ENCODE results near the gene MAPK4. TPM values are rescaled to one million over a fixed set of nuclear protein-coding genes. Genes with fewer than 3 reads are reported as not detected.
"Not testable (repeated sequence)": the region's sequence is repeated elsewhere in the genome, so short reads cannot be mapped to it uniquely, and the experiment has no call there.

MAPK4 gene
- total RNA-seq, result not detected

DNA sequence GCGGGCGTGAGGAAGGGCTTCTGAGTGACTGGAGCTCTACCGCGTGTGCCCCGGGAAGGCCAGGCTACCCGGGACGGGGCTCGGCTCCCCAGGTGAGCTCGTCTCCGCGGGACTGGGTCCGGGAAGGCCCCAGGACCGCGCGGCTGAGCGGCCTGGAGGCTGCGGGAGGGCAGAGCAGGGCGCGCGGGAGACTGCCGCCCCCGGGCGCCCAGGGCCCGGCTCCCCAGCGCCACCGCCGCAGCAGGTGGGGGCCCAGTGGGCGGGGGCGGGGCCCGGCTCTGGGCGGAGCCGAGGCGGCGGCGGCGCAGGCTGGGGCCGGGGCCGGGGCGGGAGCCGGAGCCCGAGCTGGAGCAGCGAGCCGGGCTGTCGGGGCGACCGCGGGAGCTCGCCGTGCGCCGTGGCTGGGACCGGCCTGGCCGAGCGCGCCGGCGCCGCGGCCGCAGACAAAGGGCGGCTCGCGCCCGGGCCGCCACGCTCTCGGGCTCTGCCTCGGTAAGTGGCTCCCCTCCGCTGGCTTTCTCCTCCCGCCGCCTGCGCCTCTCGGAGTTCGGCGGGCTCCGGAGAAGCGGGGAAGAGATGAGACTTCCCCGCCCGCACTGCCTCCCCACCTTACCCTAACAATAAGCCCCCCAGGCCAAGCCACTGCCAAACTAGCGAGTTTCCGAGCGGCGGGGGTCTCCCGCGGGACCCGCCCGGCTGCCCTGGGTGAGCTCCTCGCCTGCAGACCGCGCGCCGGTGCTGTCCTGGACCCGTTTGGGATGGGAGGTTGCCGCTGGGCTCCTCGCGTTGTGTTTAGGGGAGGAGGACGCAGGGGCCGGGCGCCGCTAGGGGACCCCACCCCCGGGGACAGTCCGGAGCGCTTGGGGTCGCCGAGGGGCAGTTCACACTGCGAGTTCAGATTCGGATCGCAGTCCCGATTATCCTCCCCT is at the start of gene MAPK4:
MAPK4 (plus strand) TSS at position 336 of the 929 bp plus-strand sequence. CDS start 103,872 bp downstream, outside the sequence.
- Mint-ChIP-seq H3K27me3 (peaks cover 62% of the 10 kb centered on the region), H3K27ac (no peak within 1 kb of the TSS), H3K4me1 (no peaks in the 10 kb centered on the region), H3K36me3 (ENCODE audit: low read depth) (no peaks in the 10 kb centered on the region), H3K9me3 (peaks cover 9% of the 10 kb centered on the region), H3K4me3 (peak within 1 kb of the TSS; percentile 53)
- peak; percentile 49 for ATAC-seq (replicated peaks)

- H3K4me1 Mint-ChIP-seq; H3K36me3 Mint-ChIP-seq (ENCODE audit: low read depth); H3K9me3 Mint-ChIP-seq; H3K27ac Mint-ChIP-seq; H3K4me3 Mint-ChIP-seq; ATAC-seq (replicated peaks): not testable (repeated sequence)
- peaks cover 12% of the 10 kb centered on the region for H3K27me3 Mint-ChIP-seq
Observed at GRCh38 chr18:50517277-50517676, 42.6 kb upstream of the MAPK4 start.

GRCh38 chr18:50518787-50519546 is 40.9 kb upstream of the MAPK4 start:
- no peak for ATAC-seq (replicated peaks)
- H3K4me3 Mint-ChIP-seq, result no peak overlapping the region
- no peaks in the 10 kb centered on the region for H3K36me3 Mint-ChIP-seq (ENCODE audit: low read depth)
- no peak overlapping the region for H3K27ac Mint-ChIP-seq
- H3K4me1 Mint-ChIP-seq, result no peaks in the 10 kb centered on the region
- H3K9me3 Mint-ChIP-seq, result no peaks in the 10 kb centered on the region
- H3K27me3 Mint-ChIP-seq, result peaks cover 16% of the 10 kb centered on the region

GRCh38 chr18:50523165-50523564 is 36.7 kb upstream of the MAPK4 start:
- Mint-ChIP-seq H3K27me3 (peaks cover 22% of the 10 kb centered on the region), H3K9me3 (peaks cover 6% of the 10 kb centered on the region), H3K36me3 (ENCODE audit: low read depth) (no peaks in the 10 kb centered on the region), H3K27ac (no peak overlapping the region), H3K4me3 (no peak overlapping the region), H3K4me1 (no peaks in the 10 kb centered on the region)
- ATAC-seq (replicated peaks), result no peak

DNA sequence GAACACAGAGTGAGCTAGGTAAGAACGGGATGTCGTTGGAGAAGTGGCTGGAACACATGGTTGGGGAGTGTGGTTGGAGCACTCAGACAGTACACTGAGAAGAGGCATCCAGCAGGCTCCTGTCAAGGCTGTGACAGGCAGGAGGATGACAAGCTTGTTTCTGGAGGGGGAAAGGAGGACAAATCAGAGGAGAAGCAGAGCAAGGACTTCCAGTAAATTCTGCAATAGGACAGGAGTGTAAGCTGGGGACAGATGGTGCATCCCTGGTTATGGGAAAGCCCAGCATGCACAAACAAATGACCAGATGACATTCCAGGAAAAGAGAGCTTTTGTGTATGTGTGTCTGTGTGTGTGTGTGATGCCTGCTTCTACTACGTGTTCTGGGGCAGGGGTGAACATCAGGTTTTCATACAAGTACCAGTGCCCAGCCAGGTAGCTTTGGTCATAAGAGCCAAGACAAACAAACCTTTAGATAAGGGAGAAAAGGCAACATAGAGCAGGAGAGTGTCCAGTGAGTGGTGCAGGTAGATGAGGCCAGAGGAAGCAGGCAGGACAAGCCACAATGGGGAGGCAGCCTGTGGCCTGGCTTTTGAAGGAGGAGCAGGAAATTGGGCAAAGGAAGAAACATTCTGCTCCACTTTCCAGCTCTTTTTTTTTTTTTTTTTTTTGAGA is 32.1 kb upstream of the MAPK4 start:
- no peak for ATAC-seq (replicated peaks)
- Mint-ChIP-seq H3K4me3 (no peak overlapping the region), H3K9me3 (peaks cover 20% of the 10 kb centered on the region), H3K27me3 (peaks cover 20% of the 10 kb centered on the region), H3K27ac (no peak overlapping the region), H3K4me1 (no peaks in the 10 kb centered on the region), H3K36me3 (ENCODE audit: low read depth) (no peaks in the 10 kb centered on the region)

DNA sequence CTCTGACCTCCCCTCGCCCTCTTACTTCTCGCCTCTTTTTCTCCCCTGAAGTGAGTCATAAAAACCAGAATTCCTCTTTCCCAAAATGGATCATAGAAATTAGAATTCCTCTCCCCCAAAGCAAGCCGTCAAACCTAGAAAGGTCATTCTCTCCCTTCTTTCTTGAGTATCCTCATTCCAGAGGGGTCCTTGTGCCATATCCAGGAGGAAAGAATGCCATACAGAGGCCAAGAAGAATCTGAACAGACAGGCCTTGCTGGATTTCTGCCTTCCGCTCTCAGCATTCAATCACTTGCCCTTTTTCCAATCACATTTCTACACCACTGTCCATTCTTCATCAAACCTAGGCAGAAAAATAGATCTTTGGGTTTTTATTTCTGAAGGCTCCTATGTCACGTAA is 31.1 kb upstream of the MAPK4 start:
- no peak overlapping the region for H3K27ac Mint-ChIP-seq
- H3K27me3 Mint-ChIP-seq, result peaks cover 16% of the 10 kb centered on the region
- H3K36me3 Mint-ChIP-seq (ENCODE audit: low read depth), result no peaks in the 10 kb centered on the region
- H3K4me3 Mint-ChIP-seq, result no peak overlapping the region
- H3K4me1 Mint-ChIP-seq, result no peaks in the 10 kb centered on the region
- no peak for ATAC-seq (replicated peaks)
- H3K9me3 Mint-ChIP-seq, result peaks cover 25% of the 10 kb centered on the region

- not testable (repeated sequence) for H3K36me3 Mint-ChIP-seq (ENCODE audit: low read depth); H3K27me3 Mint-ChIP-seq; ATAC-seq (replicated peaks); H3K4me1 Mint-ChIP-seq; H3K27ac Mint-ChIP-seq; H3K4me3 Mint-ChIP-seq
- H3K9me3 Mint-ChIP-seq, result peaks cover 24% of the 10 kb centered on the region
Observed at GRCh38 chr18:50533822-50534221, 26.1 kb upstream of the MAPK4 start.

DNA sequence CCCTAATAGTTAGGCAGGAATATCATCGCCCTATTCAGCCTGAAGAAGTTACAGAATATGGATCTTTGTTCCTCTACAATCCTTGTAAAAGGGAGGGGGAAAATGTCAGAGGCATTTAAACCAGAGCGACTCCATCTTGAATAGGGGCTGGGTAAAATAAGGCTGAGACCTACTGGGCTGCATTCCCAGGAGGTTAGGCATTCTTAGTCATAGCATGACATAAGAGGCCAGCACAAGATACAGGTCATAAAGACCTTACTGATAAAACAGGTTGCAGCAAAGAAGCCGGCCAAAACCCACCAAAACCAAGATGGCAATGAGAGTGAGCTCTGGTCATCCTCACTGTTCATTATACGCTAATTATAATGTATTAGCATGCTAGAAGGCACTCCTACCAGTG is 15.4 kb upstream of the MAPK4 start:
- not testable (repeated sequence) for H3K27me3 Mint-ChIP-seq; H3K4me3 Mint-ChIP-seq; H3K4me1 Mint-ChIP-seq; ATAC-seq (replicated peaks); H3K9me3 Mint-ChIP-seq; H3K27ac Mint-ChIP-seq; H3K36me3 Mint-ChIP-seq (ENCODE audit: low read depth)

DNA sequence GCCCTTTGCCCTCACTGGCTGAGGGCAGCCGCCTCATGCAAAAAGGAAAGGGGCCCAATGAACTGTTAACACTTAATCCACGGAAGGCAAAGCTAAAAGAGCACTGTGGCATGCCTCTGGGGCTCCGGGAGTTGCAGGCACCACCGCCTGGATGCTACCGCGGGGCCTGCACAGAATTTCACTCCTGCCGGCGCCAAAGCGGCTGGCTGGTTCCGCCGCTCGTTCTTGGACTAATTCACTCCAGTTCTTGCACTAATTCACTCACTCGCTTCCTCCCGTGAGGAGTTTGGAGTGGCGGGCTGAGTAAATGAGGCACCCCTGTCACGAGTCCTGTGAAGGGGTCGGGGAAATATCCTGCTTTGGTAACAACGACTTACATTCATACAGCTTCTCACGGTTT is 14.0 kb upstream of the MAPK4 start:
- no peak for ATAC-seq (replicated peaks)
- H3K4me3 Mint-ChIP-seq, result no peak overlapping the region
- peaks cover 12% of the 10 kb centered on the region for H3K27me3 Mint-ChIP-seq
- H3K9me3 Mint-ChIP-seq, result no peaks in the 10 kb centered on the region
- no peaks in the 10 kb centered on the region for H3K36me3 Mint-ChIP-seq (ENCODE audit: low read depth)
- no peaks in the 10 kb centered on the region for H3K4me1 Mint-ChIP-seq
- H3K27ac Mint-ChIP-seq, result no peak overlapping the region

DNA sequence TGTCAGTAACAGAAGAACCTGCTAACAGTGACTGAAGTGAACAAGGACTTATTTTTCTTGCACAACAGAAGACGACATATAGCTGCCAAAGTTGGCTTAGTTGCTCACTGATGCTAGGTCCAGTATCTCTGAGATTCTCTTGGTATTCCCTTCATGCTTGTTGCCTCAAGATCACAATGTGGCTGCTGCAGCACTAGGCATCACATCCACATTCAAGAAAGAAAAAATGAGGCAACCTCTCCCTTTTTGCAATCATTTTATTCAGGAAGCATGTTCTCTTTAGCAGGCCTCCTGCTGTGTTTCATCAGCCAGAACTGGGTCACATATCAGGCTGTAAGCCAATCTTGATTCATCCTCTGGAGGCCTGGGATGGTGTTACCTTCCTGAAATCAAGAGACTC is 11.7 kb upstream of the MAPK4 start:
- no peaks in the 10 kb centered on the region for H3K4me1 Mint-ChIP-seq
- H3K27ac Mint-ChIP-seq, result no peak overlapping the region
- H3K9me3 Mint-ChIP-seq, result no peaks in the 10 kb centered on the region
- H3K36me3 Mint-ChIP-seq (ENCODE audit: low read depth), result no peaks in the 10 kb centered on the region
- ATAC-seq (replicated peaks), result no peak
- peaks cover 15% of the 10 kb centered on the region for H3K27me3 Mint-ChIP-seq
- no peak overlapping the region for H3K4me3 Mint-ChIP-seq

GRCh38 chr18:50551651-50552050 is 8.2 kb upstream of the MAPK4 start:
- H3K27me3 Mint-ChIP-seq, result peaks cover 34% of the 10 kb centered on the region
- H3K36me3 Mint-ChIP-seq (ENCODE audit: low read depth); H3K4me1 Mint-ChIP-seq; ATAC-seq (replicated peaks); H3K4me3 Mint-ChIP-seq; H3K9me3 Mint-ChIP-seq; H3K27ac Mint-ChIP-seq: not testable (repeated sequence)

GRCh38 chr18:50558157-50558556 is 1.7 kb upstream of the MAPK4 start:
- Mint-ChIP-seq H3K27me3 (peaks cover 65% of the 10 kb centered on the region), H3K4me3 (no peak overlapping the region), H3K27ac (no peak overlapping the region), H3K36me3 (ENCODE audit: low read depth) (no peaks in the 10 kb centered on the region), H3K9me3 (peaks cover 9% of the 10 kb centered on the region), H3K4me1 (no peaks in the 10 kb centered on the region)
- ATAC-seq (replicated peaks), result no peak

GRCh38 chr18:50558948-50559751 is 737 bp upstream of the MAPK4 start:
- Mint-ChIP-seq H3K4me3 (peak overlapping the region; percentile 37), H3K27me3 (peaks cover 64% of the 10 kb centered on the region)
- no peak for ATAC-seq (replicated peaks)

More at GRCh38 chr18:50558948-50559751, 737 bp upstream of the MAPK4 start:
- Mint-ChIP-seq H3K9me3 (peaks cover 9% of the 10 kb centered on the region), H3K27ac (no peak overlapping the region), H3K4me1 (no peaks in the 10 kb centered on the region), H3K36me3 (ENCODE audit: low read depth) (no peaks in the 10 kb centered on the region)

Data from activated T-helper 17 cell treated with anti-CD3 and anti-CD28 coated beads, Interleukin-2, amount 50 U/mL, for 72 hours (primary cell).